Medulla oblongata (tissue), 1 donor: ENCODE measurements around the gene GRIK5.

Source experiments
- DNase-seq: peaks from one replicate; pipeline ENCODE4 v3.0.0-alpha.2; 2015; ENCODE audit errors: extremely low spot score

GRIK5 gene

DNA sequence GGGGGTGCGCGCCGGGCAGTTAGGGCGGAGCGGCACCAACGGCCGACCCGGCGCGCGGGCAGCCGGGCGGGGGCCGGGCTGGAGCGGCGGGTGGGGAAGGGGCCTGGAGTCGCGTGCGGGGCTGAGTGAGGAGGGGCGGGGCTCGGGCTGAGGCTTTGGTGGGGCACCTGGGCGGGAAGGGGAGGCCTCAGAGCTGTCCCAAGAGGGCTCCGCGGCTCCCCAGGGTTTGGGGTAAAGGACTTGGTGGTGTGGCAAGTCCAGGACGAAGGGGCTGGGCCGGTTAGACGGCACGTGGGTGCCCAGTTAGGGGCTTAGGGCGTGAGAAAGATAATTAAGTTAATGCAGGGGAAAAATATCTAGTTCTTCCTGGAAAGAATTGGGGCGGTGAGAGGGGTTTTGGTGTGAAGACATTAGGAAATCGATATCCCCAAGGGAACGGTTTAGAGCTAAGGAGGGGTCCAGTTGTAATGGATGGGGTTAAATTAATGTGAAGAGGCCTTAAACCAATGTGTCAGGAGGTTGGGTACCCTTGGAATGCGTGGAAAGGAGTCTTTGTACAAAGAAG lies 6.5 kb upstream of the GRIK5 start:
- DNase-seq, result no peak

GRCh38 chr19:42075616-42076379 lies 5.8 kb upstream of the GRIK5 start, which contains the start of gene ZNF574:
Gene ZNF574 (plus strand): TSS chr19:42076166. CDS start chr19:42078607, 2,441 bp downstream.
- DNase-seq, result peak; percentile 100

DNA sequence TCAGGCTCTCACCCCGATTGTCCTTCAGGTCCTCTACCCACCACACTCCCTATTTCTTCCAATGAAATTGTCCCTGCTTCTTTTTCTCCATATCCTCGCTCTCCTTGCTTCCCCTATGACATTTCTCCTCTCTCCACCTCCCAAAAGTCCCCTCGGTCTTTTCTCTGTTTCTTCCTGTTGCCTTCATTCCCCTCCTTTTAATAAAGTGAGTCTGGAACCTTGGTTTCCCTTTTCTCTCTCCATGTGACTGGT lies 5.3 kb upstream of the GRIK5 start:
- no peak for DNase-seq

DNA sequence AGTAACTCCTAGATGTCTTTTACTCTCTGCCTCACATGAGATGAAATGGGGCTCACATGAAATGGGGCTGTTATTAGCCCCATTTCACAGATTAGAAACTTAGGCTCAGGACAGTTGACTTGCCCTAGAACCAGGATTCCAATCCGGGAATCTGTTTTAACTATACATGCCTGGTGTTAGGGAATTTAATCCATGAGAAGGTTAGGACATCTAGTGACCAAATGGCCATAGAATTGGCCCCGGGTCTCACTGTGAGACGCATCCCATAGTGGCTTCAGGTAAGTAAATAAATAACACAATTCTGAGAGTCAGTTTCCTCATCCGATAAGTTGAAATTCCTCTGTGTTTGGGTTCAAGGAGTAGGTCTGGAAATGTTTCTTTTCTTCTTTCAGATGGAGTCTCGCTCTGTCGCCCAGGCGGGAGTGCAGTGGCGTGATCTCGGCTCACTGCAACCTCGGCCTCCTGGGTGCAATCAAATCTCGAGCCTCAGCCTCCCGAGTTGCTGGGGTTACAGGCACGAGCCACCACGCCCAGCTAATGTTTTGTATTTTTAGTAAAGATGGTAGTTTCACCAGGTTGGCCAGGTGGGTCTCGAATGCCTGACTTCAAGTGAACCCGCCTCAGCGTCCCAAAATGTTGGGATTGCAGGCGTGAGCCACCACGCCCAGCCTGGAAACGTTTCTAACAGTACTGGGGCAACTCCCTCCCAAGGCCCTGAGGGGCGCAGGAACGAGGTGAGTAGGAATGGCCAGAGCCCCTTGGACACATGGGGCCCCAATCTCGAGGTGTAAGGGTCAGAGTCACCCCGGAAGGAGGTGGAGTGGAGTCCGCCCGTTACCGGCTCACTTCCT lies 4.7 kb upstream of the GRIK5 start:
- no peak for DNase-seq

DNA sequence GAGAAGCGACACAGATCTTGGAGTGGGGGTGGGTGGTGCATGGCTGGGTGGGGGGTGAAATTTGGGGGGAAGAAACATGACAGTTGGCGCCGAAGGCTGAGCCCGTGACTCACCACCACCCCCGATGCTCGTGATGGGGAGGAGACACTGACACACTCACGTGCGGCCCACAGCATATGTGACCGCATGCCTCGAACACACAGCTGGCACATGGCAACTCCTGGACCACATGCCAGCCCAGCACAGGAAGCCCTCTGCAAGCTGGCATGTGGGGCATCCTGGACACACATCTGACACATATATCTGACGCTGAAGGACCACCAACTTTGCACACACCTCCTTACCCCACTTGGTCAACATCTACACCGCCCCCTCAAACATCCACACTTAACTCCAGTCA lies 1.2 kb upstream of the GRIK5 start:
- DNase-seq, result no peak

- DNase-seq, result no peak
These were observed 1.0 kb downstream of the GRIK5 start for GRCh38 chr19:42068756-42069571.

DNA sequence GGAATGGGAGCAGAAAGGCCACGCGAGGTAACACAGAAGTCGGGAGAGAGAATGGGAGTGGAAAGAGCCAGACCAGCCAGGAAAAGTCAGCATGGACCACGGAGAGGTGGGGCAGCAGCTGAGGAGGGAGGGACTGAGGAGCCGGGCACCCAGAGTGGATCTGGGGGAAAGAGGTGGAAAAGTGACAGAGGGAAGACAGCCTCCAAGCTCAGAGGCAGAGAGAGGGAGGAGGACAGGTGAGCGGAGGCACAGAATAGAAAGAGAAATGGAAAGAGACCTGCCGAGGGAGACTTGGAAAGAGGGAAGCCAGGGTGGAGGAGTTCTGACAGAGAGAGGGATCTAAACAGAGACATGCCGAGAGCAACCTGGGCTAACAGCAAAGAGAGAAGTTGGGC lies 1.6 kb downstream of the GRIK5 start:
- no peak for DNase-seq

DNA sequence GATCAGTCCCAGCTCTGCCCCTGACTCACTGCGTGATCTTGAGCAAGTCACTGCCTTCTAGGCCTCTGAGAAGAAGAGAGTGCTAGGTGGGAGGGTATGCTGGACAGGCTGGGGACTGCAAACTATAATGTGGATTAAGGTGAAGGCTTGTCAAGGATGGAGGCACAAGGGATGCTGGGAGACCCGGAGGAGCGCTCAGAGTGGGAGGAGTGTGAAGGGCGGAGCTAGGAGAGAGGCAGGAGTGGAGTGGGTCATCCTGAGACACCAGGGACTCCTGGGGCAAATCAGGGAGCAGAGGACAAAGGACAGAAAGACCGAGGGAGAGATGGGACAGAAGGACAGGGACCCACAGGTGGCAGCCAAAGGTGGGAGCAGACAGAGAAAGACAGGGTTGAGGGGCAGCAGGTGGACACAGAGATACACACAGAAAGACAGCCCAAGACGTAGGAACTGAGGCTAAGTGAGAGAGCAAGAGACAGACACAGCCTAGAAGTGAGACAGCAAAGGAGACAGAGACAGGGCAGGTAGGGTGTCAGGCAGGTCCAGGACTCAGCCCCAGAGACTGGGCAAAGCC lies 2.6 kb downstream of the GRIK5 start:
- no peak for DNase-seq

DNA sequence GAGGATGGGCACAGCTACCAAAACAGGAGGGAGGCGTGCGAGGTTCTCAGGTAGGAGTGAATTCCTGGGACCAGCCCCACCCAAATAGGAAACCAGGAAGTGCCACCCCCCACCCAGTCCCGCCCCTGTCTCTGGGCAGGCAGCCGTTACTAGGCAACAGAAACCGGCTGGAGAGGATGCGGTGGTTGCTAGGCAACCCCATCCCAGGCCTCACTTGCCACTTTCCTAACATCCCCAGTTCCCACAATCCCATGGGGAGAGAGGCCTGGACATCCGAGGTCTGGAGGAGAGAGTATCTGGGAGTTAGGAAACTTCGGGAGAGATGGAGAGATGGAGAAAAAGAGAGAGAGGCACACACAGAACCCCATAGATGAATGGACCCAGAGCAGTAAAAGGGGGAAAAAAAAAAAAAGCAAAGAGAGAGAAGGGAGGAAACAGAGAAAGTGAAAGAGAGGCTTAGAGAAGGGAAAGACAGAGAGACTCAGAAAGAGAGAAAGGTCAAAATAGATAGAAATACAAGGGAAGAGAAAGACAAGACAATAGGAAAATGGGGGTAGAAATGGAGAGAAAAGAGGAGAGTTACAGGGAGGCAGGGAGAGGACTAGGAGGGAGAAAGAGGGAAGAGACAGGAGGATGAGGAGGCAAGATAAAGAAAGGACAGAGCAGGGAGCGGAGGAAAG lies 3.8 kb downstream of the GRIK5 start:
- peak; percentile 42 for DNase-seq

GRCh38 chr19:42065511-42065910 lies 4.5 kb downstream of the GRIK5 start:
- no peak for DNase-seq

DNA sequence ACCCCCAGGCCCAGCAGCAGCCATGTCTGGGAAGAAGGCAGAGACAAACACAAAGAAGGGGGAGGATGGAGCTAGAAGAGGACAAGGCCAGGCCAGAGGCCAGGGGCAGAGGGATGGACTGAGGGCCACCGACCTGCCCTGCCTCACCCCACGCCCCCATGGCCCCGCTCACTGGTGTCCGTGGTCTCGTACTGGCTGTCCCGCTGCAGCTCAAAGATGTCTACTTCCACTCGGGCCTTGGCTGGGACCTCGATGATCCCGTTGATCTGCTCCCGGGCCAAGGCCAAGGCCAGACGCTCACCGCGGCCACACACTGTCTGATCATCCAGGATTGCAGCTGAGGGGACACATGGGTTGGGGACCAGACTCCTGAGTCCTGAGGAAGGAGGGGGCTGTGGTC lies 5.0 kb downstream of the GRIK5 start:
- no peak for DNase-seq

DNA sequence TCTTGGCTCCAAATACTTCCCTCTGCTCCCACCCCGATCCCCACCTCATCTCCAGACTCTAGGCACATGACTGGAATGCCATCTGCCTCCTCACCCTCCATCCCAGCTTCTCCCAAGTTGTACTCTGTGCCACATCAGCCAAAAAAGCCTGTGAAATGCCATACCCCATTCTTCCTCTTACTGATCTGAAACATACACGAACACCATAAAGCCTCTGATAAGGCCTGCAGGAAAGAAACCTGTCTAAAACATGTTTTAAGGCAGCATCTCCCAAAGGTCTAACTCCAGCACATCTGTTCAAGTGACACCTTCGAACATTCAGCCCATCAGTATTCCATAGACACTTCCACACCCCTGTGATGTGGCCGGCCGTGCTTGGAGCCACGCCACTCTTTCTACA lies 5.6 kb downstream of the GRIK5 start:
- DNase-seq, result no peak

DNA sequence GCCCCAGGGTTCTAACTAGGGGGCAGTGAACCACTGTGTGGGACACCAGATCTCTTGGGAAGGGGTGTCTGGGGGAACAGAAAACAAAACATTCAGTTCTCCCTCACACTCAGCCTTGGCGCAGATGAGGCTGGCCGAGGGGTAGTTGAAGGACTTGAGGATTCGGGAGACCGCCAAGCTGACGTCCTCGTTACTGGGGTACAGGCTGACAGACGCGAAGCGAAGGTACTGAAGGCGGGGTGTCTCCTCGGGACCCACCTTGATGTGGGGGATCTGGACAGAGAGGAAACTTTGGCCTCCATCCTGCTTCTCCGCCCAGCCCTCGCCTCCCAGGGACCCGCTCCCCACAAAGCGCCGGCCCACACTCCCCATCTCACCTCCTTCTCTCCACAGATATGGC lies 7.6 kb downstream of the GRIK5 start:
- no peak for DNase-seq

GRCh38 chr19:42060117-42060516 lies 9.9 kb downstream of the GRIK5 start:
- DNase-seq, result no peak

- DNase-seq, result no peak
These were observed 10.8 kb downstream of the GRIK5 start for GRCh38 chr19:42059196-42059595.

DNA sequence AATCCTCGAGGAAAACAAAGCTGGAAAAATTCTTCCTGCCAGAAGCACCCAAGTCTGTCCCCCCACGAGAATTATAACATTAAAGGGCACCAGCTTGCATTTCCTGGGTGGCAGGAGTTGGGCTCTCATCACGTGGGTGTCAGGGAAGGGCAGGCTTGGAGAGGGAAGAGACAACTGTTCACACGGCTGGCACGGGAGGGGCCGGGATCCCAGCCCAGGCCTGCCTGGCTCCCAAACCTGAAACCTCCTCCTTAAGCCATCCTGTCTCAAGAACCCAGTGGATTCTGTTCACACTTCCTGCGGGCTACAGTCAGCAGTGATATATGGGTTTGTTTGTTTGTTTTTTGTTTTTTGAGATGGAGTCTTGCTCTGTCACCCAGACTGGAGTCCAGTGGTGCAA lies 12.2 kb downstream of the GRIK5 start:
- no peak for DNase-seq

DNA sequence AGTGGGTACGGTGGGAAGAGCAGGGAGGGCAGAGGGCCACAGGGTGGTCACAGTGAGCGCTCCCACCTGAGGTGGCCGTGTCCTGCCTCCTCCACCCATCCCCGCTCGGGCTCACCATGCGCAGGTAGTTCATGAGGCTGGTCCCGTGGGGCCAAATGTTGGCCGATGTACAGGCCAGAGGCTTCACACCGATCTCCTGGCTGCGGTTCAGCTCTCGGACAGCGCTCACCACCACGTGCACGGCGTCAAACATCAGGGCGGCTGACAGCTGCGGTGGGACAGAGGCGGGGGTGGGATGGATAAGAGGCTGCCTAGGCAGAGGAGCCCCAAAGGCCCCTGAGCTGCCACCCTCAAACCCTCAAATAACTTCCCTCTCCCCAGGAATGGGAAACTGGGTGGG lies 15.8 kb downstream of the GRIK5 start:
- no peak for DNase-seq

DNA sequence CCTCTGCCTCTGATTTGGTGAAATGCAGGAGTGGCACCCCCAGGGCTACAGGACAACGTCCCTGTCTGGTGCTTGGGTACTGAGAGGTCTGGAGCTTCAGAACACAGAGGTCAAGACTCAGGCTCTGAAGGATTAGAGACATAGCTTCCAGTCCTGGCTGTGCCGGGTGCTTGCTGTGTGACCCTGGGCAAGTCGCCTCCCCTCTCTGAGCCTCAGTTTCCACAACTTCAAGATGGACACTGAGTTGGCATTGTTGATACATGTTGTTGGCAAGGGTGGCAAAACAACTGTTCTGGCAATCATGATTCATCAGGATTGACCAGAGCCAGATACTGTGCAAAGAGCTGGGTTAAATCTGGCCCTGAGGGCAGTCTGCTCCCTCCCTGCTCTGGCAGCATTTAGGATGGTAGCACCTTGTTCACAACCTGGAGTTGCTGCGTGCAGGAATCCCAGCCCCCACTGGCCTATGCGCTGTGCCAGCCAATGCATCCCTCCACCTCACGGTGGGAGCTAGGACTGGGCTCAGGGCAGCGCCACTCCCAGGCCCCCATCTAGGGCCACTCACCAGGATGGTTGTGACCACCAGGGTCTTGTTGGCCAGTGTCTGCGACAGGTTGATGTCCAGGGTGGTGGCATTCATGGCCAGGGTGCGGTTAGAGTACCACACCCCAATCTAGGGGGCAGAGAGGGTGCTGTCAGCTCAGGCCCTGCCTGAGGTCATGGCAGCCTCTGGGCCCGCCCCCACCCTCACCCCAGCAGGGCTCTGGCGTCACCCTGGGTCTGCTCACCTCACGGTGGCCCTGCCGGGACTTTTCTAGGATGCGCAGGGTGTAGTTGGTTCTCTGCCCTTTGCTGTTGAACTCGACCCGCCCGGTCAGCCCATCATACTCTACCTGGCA lies 16.7 kb downstream of the GRIK5 start:
- no peak for DNase-seq

DNA sequence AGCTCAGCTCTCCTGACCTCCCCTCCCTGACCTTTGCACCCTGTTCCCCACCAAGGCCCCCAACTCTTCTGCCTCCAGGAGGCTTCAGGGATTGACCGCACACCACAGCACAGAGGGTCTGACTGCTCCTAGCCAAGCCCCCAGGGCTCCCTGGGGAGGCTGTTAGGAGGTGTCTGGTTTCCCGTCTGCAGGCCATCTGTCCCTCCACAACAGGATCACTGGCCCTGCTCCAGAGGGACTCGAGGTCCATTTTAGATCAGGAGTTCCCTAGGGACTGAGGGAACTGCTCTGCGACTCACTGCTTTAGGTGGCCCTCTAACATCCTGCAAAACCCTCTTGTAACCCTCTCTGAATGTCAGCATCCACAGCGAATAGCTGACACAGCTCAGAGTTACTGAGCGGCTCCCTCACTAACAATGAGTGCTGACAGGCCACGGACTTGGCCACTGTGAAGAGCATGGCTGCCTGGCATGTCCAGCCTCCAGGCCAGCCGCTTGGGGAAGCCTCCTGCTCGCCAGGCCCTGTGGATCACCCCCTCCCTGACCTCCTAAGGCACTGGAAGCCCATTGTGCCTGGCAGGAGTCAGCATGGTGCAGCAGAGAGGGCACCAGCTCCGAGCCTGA lies 17.7 kb downstream of the GRIK5 start:
- no peak for DNase-seq
